GM19193 (cell line): ENCODE results near the gene TMEM272.

Source experiments
- POLR2A ChIP-seq: IDR thresholded peaks from 4 replicates; pipeline ENCODE4 v1.6.1; 2011; ENCODE audit not compliant: insufficient read depth, insufficient read length; ENCODE audit errors: extremely low read depth

The TMEM272 gene

DNA sequence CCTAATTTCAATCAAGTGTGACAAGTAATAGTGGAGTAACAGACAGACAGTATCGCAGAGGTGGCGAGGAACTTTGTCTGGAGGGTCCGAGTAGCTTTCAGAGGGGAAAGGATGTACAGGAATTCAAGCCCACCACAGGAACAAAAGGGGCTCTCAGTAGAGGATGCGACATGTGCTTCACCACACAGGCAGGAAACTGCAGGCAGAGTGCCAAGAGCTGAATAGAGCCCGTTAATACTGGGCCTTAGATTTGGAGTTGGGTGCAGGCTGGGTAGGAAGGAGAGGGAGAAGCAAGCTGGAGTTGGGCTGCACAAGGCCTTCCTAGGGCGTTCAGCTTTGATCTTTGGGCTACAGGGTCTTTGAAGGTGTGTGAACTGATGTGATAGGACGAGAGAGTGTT is 18.0 kb upstream of the TMEM272 start:
- no peak for TF ChIP-seq POLR2A

DNA sequence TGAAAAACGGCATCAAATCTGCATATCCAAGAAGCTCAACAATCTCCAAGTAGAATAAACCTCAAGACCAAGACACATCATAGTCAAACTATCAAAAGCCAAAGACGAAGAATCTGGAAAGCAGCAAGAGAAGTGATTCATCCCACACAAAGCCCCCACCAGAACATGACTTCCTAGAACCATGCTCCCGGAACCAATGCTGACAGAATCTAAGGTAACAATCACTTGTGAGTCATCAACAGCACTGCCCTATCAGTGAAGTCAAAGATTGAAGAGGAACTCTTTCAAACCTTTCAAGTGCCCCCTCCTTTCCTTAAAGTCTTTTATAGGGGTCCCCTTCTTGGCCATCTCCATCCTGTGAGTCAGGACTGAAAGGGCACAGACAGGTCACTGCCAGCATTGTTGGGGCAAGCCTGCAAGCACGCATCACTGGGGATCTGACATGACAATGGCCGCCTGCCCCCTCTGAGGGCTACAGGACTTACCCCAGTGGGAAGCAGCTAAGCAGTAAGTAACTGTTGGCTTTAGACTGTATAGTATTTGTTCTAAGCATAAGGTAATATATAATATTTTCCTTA is 16.8 kb upstream of the TMEM272 start, which contains the start of gene CCDC70:
Gene CCDC70 (plus strand): TSS at position 247 of the 578 bp plus-strand sequence. CDS start 3,443 bp downstream, outside the sequence.
- no peak for TF ChIP-seq POLR2A

DNA sequence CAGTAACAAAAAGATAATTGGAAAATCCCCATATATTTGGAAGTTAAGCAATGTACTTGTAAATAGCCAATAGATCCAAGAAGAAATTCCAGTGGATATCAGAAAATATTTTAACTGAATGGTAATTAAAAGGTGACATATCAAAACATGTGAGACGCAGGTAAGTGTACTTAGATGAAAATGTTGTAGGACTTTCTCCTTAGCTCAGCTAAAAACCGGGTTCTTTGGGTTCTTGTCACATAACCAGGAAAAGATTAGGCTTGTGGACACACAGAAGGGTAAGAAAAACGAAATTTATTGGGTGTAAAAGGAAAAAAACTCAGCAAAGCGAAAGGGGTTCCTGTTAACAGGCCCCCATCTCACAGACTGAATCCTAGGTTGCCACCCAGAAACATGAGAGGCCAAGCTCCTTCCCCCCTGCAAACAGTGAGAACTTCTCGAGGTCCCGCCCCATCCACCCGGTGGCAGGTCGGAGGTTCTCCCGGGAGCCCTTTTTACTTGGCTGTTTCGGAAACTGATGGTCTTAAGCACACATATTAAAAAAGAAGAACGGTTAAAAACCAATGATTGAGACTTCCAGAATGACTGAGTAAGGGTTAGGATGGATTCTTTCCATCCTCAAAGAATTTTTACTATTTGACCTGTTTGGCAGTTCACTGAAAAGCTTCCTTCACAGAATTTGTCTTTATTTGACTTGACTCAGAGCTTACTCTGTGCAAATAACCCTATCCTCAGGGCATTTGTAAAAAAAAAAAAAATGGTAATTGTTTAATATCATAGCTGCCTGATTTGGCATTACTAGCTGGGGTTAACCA is 13.7 kb upstream of the TMEM272 start:
- TF ChIP-seq POLR2A = no peak

DNA sequence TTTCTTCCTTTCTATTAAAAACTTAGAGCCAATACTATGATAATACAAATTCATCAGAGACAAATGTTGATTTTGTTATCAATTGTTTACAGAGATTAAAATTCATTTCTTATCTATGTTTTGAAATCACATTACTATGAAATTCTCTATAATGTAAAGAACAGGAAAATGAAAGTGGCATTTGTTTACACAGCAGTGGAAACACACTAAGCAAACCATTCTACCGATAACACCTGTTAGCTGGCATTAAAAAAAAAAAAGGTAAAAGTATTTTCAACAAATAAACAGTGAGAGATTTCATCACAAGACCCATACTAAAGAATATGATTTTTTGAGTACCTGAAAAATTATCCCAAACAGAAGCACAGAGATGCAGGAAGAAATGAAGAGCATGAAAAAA is 12.0 kb upstream of the TMEM272 start:
- TF ChIP-seq POLR2A = no peak

DNA sequence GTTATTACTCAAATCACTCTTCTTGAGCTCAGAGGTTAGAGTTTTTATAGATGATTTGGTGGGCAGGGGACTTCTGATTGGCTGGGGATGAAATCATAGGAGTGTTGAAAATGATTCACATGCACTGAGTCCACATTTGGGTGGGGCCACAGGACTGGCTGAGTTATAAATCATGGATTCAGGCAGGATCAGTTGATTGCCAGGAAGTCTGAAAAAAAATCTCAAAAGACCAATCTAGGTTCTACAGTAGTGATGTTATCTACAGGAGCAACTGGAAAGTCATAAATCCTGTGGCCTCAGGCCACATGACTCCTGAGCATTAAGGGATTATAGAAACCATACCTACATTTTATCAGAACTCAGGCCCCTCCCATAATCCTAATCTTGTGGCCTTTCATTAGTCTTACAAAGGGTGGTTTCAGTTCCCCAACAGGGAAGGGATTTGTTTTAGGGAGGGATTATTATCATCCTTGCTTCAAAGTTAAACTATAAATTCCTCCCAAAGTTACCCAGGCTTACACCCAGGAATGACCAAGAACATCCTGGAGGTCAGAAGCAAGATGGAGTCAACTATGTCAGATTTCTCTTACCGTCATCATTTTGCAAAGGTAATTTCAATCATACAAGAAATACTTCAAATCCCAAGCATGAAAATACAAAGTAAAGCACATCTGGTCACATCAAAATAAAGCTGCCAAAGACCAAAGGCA is 11.2 kb upstream of the TMEM272 start:
- no peak for TF ChIP-seq POLR2A

DNA sequence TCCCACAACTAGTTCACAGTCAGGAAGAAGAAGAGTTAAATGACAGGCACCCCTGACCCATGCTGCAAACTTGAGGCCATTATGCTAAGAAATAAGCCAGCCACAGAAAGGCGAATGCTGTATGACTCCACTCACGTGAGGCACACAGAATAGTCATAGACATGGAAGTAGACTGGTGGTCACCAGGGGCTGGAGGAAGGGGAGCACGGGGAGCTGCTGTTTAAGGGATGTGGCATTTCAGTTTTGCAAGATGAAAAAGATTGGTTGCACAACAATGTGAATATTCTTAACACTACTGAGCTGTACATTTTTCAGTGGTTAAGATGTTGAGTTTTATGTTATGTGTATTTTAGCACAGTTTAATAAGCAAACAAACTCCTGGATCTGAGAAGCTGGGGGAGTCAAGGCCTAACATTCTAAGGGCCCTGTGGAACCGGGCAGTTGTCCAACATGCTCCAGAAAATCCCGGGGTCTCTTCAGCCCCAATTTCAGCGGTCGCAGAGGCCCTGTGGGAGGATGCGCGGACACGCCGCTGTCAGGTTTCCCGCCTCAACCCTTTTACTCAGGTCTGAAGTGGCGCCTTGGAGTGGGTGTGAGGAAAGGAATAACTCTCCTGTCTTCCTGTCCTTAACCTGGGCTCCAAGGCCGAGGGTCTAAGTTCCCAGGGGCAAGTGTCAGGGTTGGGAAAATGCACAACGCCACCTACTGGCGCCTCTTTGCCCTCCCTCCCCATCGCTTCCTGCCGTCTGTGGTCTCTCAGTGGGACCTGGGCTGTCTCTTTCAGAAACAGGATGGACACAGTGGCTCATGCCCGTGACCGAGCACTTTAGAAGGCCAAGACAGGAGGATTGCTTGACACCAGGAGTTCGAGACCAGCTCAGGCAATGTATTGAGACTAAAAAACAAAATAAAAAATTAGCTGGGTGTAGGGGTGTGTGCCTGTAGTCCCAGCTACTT is 4.4 kb upstream of the TMEM272 start:
- no peak for TF ChIP-seq POLR2A

DNA sequence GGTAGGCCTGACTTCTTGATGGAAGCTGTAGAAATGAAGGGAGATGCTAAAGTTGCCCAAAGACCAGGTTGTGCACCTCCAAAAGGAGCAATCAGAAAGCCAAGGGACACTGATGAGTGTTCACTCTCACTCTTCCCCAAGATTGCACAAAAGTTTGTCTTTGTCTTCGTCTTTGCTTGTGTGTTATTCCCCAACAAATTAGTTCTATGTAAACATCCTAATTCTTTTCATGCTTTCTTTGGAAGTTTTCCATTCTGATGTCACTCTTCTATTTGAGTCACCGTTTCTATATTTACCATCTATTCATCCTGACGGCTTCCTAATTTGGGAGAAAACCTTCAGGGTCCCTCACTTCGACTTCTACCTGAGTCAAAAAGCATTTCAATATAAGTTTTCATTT is 3.7 kb upstream of the TMEM272 start:
- no peak for TF ChIP-seq POLR2A

DNA sequence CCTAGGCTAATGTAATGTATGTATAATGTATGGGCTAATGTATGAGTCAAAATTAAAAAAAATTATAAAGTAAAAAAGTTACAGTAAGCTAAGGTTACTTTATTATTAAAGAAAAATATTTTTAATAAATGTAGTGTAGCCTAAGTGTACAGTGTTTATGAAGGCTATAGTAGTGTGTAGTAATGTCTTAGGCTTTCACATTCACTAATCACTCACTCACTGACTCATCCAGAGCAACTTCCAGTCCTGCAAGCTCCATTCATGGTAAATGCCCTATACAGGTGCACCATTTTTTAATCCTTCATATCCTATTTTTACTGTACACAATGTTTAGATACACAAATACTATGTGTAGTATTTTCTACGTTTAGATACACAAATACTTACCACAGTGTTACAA is 1.8 kb upstream of the TMEM272 start:
- no peak for TF ChIP-seq POLR2A

DNA sequence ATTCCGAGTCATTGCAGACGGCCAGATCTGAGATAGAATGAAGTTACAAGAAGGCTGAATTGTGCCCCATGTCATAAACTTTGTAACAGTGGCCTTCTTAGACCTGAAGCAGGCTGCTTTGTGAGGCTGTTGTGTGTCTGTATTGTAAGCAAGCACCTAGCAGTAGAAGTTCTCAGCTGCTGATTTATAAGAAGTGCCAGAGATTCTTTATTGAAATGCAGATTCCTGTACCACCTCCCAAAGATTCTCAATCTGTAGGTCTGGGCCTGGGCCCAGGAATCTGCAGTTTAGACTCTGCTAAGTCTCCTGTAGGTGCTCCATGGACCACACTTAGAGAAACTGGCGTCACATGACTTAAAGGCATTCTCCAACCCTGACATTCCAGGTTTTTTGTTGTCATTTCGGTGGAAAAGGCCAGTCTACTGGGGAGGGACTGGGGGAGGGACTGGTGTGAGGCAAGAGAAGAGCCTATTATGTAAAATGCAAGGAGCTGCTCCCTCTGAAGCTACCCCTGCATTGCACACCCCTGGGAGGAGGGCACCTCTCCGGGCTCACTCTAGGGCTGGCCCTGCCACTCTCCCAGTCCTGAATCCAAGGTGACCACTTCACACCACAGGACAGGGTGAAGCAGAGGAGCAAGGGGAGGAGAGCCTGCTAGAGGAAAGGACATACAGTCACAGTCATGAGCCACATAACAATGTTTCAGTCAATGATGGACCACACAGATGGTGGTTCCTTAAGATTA is 769 bp upstream of the TMEM272 start:
- no peak for TF ChIP-seq POLR2A

DNA sequence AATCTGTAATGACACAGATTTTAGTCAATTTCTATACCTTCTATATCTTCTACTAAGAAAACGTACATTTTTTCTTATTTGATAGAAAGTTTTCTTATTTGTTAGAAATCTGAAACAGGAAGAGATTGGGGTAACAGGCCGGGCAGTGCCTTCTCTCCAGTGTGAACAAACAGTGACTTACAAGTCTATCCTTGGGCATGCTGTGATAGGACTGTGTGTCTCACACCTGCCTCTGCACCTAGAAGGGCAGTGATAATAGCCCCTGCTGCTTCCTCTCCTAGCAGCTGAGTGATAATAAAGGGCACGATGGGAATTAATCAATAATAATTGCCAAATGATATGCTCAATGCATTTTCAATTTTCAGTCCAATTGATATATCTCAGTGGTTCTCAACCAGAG is 1.4 kb downstream of the TMEM272 start:
- no peak for TF ChIP-seq POLR2A

DNA sequence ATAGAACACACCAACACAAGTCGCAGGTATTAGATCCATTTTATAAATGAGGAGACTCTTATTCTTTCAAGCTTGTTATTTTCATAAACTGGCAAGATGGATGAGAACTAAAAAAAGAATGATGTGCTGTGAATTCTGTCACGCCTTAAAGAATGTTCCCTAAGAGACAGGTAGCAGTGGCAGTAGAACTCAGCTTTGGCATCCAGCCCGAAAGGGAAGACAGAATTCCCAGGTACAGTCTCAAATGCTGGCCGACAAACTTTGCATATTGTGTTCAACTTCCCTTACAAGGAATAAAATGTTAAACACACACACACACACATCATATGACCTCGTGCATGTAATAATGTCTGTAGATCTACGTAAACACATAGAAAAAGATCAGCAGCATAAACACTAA is 3.2 kb downstream of the TMEM272 start:
- TF ChIP-seq POLR2A = no peak

DNA sequence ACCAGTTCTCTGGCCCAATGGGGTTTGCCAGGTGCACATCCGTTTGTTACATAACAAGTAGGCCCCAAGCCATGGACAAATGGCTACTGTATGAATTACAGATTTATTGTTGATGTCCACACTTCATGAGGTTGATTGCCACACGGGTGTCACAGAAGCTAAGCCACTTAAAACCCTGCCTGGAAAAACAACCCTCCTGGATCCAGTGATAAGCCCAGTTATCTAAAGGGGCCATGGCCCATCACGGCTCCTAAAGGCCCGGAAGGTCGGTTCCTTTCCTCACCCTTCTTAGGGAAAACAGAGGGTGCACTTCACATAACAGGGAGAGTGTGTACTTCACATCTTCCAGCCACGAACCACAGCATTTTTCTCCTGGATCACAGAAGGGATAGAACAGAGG is 4.1 kb downstream of the TMEM272 start:
- TF ChIP-seq POLR2A = no peak

DNA sequence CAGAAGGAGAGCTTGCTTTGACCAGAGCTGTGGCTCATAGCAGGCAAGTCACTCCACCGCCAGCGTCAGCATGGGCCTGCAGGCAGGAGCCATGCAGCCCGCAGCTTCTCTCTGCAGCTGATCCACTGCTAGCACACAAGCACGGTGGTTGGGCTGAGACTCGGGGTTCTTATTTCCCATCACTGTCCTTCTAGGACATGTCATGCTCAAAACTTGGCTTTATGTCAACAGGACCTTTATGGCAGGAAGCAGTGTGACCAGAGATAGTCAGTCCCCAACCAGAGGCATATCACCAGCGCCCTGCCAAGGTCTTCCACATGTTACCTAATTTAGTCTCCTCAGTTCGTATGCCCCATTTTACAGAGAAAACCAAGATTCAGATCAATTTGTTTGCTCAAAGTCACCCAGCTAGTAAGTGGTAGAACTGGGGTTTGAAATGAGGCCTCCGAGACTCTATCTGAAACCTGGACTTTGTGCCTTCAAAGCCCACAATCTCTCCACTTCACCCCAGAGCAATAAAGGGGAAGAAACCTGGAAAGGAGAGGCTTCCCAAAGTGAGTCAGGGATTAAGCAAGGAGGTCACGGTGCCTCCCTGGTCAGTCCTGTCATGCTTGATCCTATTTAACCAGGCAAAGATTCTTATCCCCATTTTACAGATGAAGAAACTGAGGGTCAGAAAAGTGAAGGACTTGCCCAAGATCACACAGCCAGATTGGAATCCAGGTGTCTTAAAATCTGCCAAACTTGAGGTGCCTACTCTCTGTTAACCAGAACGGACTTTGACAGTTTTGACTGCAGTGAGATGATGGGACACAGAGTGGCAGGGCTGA is 5.1 kb downstream of the TMEM272 start:
- no peak for TF ChIP-seq POLR2A
